Osteoblast (primary cell): ENCODE data around the gene CDC25C. TPM values are rescaled to one million over a fixed set of nuclear protein-coding genes. Genes with fewer than 3 reads are reported as not detected.
A peak's percentile ranks its signal among the peaks of the same experiment; 100 is the strongest.

Experiments
- DNase-seq: peaks from one replicate; pipeline ENCODE4 v3.0.0; 2011; ENCODE audit warnings: low spot score, mixed read lengths; ENCODE audit not compliant: insufficient read length; ENCODE audit errors: missing footprints
- H2AFZ ChIP-seq: 2 replicates; pipeline ENCODE4 v1.6.0; 2011; ENCODE audit warnings: mild to moderate bottlenecking, low read length
- H3K27ac ChIP-seq: 2 replicates; pipeline ENCODE4 v1.5.1; 2011; ENCODE audit warnings: mild to moderate bottlenecking, low read depth, low read length, moderate library complexity
- H3K27me3 ChIP-seq: 2 replicates; pipeline ENCODE4 v1.6.0; 2012; ENCODE audit warnings: mild to moderate bottlenecking, control low read depth, inconsistent platforms, low read length, moderate library complexity; ENCODE audit not compliant: insufficient read depth
- H3K36me3 ChIP-seq: 2 replicates; pipeline ENCODE4 v1.5.1; 2011; ENCODE audit warnings: mild to moderate bottlenecking, low read length, control low read depth, moderate library complexity; ENCODE audit not compliant: insufficient read depth
- H3K4me1 ChIP-seq: 2 replicates; pipeline ENCODE4 v1.5.1; 2011; ENCODE audit warnings: mild to moderate bottlenecking, low read length, control low read depth, moderate library complexity; ENCODE audit not compliant: insufficient read depth
- H3K4me2 ChIP-seq: 2 replicates; pipeline ENCODE4 v1.6.0; 2011; ENCODE audit warnings: mild to moderate bottlenecking, low read length; ENCODE audit not compliant: insufficient read depth
- H3K4me3 ChIP-seq: fragments of 200-600 bp; sonication (generic); 3 replicates; pipeline ENCODE4 v1.5.1; 2012; ENCODE audit warnings: mild to moderate bottlenecking, low read length, inconsistent platforms; ENCODE audit not compliant: insufficient read depth
- H3K79me2 ChIP-seq: 2 replicates; pipeline ENCODE4 v1.6.0; 2012; ENCODE audit warnings: mild to moderate bottlenecking, low read length, control low read depth, inconsistent platforms; ENCODE audit not compliant: insufficient read depth
- H3K9me3 ChIP-seq: 2 replicates; pipeline ENCODE4 v1.5.1; 2011; ENCODE audit warnings: low read depth, low read length, control low read depth
- H4K20me1 ChIP-seq: 2 replicates; pipeline ENCODE4 v1.6.0; 2012; ENCODE audit warnings: mild to moderate bottlenecking, low read length, control low read depth; ENCODE audit not compliant: insufficient read depth
- CTCF ChIP-seq: IDR thresholded peaks from 2 replicates; pipeline ENCODE4 v1.5.1; 2011; ENCODE audit warnings: mild to moderate bottlenecking, low read depth, low read length, moderate library complexity; ENCODE audit errors: extremely low read depth
- total RNA-seq: library from RNA; depleted of rRNA; stranded (reverse); fragments of >200 nt; gene quantifications from 2 replicates; pipeline ENCODE4 v1.2.3, GENCODE V29; 2012

The CDC25C gene
- total RNA-seq, 1 donor, result 1.8 TPM

DNA sequence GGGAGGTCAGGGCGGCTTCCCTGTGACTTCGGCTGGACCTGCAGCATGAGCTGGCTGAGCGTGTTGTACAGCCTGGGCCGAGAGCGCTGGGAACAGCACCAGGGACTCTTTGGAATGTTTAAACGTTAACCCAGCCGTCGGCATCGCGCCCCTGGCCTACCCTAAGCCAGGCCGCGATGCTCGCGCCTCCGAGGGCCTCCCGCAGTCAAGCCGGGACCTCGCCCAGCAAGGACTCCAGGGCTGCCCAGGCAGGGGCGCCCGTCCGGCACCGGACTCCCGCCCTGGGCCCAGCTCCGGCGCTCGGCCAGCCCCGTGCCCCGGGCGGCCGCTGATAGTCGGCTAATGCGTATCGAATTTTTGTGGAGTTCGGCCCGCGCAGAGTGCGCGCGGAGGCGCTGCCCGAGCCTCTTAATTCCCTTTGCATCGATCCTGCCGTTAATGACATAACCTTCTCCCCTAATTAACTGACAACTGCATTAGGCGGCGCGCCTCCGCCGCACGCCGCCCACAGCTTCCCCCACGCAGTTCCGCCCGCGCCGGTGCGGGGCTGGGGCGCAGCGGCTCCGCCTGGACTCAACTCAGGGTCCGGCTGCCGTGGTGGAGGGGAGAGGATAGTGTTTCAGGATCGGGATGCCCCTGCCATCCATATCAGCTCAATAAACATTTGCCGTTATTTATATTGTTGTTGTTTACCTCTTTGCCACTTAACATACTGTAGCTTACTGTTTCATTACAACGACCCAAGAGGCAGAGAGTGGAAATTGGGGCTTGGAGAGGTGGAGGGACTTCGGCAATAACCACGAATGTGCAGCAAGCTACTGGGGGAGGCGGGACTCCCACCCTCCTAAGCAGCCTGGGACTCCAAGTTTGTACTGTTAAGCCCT, 89.7 kb downstream of the CDC25C start:
- Histone ChIP-seq H4K20me1 (no peaks in the 10 kb centered on the region), H2AFZ (peak overlapping the region; percentile 78), H3K4me2 (peak overlapping the region; percentile 87), H3K27ac (no peak overlapping the region), H3K4me1 (peaks cover 3% of the 10 kb centered on the region), H3K4me3 (peak overlapping the region; percentile 68), H3K36me3 (no peaks in the 10 kb centered on the region), H3K27me3 (peaks cover 44% of the 10 kb centered on the region), H3K9me3 (no peaks in the 10 kb centered on the region), H3K79me2 (no peaks in the 10 kb centered on the region)
- TF ChIP-seq CTCF, result no peak
- peak; percentile 81 for DNase-seq

DNA sequence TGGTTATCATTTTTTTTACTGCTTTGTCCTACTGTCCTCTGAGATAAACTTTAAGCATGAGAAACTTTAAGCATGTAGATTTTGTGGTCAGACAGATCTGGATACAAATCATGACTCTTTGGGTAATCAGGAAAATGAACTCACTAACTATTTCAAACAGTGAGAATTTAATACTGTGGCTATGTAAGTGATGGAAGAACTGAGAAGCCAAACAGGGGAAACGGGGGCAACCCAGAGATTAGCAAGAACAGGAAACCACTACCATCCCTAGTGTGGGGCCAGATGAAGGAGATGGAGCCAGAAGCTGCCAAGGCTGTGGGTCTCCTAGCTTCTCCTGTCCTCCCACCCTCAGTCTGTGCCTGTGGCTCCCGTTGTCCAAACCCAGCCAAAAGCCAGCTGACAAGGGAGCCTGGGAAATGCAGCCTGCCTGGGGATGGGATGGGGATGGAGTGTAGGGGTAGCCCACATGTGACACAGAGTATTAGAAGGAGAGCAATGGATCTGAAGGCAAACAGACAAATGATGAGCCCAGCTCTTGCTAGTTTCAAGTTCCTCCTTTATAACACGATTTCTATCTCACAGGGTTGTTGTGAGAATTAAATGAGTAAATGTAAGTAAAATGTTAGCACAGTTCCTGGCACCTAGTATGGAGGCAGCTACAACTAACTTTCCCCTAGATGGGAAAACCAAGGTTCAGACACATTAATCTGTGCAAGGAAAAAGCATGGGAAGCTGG, 90.8 kb downstream of the CDC25C start:
- H3K36me3 ChIP-seq, result no peaks in the 10 kb centered on the region
- no peak for DNase-seq
- no peak overlapping the region for H3K27ac ChIP-seq
- no peak overlapping the region for H3K4me2 ChIP-seq
- no peak overlapping the region for H2AFZ ChIP-seq
- H3K79me2 ChIP-seq, result no peaks in the 10 kb centered on the region
- peaks cover 3% of the 10 kb centered on the region for H3K4me1 ChIP-seq
- H3K4me3 ChIP-seq, result no peak overlapping the region
- H4K20me1 ChIP-seq, result no peaks in the 10 kb centered on the region
- H3K27me3 ChIP-seq, result peaks cover 44% of the 10 kb centered on the region
- H3K9me3 ChIP-seq, result no peaks in the 10 kb centered on the region
- TF ChIP-seq CTCF, result no peak

DNA sequence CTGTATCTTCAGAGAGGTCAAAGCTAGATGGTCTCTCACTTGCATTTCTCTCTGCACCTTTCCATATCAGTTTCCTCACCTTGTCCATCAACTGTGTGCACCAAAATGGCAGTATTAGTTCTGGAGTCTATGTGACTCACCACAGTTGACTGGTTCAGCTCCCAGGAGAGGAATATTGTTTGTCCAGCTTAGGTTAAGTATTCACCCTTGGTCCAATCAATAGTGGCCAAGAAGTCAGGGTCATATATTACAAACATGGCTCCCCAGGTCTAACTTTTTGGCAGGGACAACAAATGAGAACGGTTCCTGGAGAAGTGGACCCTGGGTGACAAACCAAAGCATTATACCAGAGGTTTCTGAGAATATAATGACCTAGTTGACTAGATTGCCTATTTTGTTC, 93.6 kb downstream of the CDC25C start:
- Histone ChIP-seq H3K4me2 (no peak overlapping the region), H3K27ac (no peak overlapping the region), H3K79me2 (no peaks in the 10 kb centered on the region), H3K9me3 (no peaks in the 10 kb centered on the region), H3K4me1 (peaks cover 3% of the 10 kb centered on the region), H4K20me1 (no peaks in the 10 kb centered on the region), H3K27me3 (peaks cover 33% of the 10 kb centered on the region), H3K4me3 (no peak overlapping the region), H3K36me3 (no peaks in the 10 kb centered on the region), H2AFZ (no peak overlapping the region)
- DNase-seq, result no peak
- TF ChIP-seq CTCF, result no peak

Other genes with a start within 250 kb of the CDC25C start
- not detected in 2 replicates for gene WNT8A, start 247.8 kb downstream of the CDC25C start, total RNA-seq
- 5.9 and 6.5 TPM in 2 replicates for gene NME5, start 192.4 kb downstream of the CDC25C start, total RNA-seq
- gene BRD8, start 153.2 kb downstream of the CDC25C start, total RNA-seq, result 47.1 and 51.0 TPM in 2 replicates
- 5.3 and 7.2 TPM in 2 replicates for gene KIF20A, start 152.7 kb downstream of the CDC25C start, total RNA-seq
- gene CDC23, start 118.5 kb downstream of the CDC25C start, total RNA-seq, result 25.6 and 28.6 TPM in 2 replicates
- not detected in 2 replicates for gene GFRA3, start 57.2 kb downstream of the CDC25C start, total RNA-seq
- gene FAM53C, start 6.5 kb upstream of the CDC25C start, total RNA-seq, result 39.8 and 43.8 TPM in 2 replicates
- 48.3 and 53.2 TPM in 2 replicates for gene KDM3B, start 20.9 kb upstream of the CDC25C start, total RNA-seq
- 1.5 and 2.2 TPM in 2 replicates for gene REEP2, start 107.3 kb upstream of the CDC25C start, total RNA-seq
- gene EGR1, start 133.7 kb upstream of the CDC25C start, total RNA-seq, result 2.2 and 2.7 TPM in 2 replicates
- gene ETF1, start 211.4 kb upstream of the CDC25C start, total RNA-seq, result 113 and 116 TPM in 2 replicates
- 499 and 624 TPM in 2 replicates for gene HSPA9, start 243.6 kb upstream of the CDC25C start, total RNA-seq